ENCODE results near the gene GNL2. TPM values are rescaled to one million over a fixed set of nuclear protein-coding genes. Genes with fewer than 3 reads are reported as not detected.

GNL2 gene
- total and polyA plus RNA-seq, 9 of the 15 experiments (the other 6 are each of a cell fraction or from before 2014, with no cell fraction given), result 156 to 371 (median 263) TPM

DNA sequence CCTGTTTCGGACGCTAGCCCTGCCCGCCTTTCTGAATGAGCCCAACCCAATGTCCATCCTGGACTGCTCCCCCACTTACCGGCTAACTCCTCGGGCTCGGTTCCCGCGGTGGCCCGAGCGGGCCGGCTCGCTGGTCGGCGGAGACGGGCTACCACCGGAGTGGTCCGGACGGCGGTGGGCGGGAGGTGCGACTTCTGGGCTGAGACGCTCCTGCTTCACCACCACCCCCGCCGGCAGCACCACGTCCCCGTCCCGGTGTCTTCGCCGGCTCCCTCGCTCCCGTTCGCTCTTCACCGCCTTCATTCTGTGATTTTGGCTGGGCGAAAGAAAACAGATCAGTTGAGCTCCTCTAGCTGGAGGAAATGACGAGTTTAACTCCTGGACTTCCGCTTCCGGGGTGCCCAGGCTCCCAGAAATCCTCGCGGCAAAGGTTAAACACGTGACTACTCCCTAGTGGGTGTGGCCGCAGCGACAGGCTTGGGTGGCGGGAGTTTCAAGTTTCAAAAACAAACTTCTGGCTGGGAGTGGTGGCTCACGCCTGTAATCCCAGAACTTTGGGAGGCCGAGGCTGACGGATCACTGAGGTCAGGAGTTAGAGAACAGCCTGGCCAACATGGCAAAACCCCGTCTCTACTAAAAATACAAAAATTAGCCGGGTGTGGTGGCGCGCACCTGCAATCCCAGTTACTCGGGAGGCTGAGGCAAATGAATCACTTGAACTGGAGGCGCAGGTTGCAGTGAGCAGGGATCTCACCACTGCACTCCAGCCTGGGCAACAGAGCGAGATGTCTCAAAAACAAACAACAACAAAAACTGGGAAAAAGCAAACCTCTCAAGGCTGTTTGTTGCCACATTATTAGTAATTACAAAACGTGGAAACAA is 41.6 kb downstream of the GNL2 start, which contains the start of gene SNIP1 (continued):
- TF ChIP-seq, protein P1, sequence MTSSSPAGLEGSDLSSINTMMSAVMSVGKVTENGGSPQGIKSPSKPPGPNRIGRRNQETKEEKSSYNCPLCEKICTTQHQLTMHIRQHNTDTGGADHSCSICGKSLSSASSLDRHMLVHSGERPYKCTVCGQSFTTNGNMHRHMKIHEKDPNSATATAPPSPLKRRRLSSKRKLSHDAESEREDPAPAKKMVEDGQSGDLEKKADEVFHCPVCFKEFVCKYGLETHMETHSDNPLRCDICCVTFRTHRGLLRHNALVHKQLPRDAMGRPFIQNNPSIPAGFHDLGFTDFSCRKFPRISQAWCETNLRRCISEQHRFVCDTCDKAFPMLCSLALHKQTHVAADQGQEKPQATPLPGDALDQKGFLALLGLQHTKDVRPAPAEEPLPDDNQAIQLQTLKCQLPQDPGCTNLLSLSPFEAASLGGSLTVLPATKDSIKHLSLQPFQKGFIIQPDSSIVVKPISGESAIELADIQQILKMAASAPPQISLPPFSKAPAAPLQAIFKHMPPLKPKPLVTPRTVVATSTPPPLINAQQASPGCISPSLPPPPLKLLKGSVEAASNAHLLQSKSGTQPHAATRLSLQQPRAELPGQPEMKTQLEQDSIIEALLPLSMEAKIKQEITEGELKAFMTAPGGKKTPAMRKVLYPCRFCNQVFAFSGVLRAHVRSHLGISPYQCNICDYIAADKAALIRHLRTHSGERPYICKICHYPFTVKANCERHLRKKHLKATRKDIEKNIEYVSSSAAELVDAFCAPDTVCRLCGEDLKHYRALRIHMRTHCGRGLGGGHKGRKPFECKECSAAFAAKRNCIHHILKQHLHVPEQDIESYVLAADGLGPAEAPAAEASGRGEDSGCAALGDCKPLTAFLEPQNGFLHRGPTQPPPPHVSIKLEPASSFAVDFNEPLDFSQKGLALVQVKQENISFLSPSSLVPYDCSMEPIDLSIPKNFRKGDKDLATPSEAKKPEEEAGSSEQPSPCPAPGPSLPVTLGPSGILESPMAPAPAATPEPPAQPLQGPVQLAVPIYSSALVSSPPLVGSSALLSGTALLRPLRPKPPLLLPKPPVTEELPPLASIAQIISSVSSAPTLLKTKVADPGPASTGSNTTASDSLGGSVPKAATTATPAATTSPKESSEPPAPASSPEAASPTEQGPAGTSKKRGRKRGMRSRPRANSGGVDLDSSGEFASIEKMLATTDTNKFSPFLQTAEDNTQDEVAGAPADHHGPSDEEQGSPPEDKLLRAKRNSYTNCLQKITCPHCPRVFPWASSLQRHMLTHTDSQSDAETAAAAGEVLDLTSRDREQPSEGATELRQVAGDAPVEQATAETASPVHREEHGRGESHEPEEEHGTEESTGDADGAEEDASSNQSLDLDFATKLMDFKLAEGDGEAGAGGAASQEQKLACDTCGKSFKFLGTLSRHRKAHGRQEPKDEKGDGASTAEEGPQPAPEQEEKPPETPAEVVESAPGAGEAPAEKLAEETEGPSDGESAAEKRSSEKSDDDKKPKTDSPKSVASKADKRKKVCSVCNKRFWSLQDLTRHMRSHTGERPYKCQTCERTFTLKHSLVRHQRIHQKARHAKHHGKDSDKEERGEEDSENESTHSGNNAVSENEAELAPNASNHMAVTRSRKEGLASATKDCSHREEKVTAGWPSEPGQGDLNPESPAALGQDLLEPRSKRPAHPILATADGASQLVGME (CRISPR knock-in tag; IDR thresholded peaks at IDR 0.05), result peak; percentile 53; the same call in 1 of the 2 replicates
- TF ChIP-seq POLR2AphosphoS2 (IDR thresholded peaks at IDR 0.05; ENCODE audit: low read length), result peak; percentile 59; the same call in 1 of the 2 replicates
- TF ChIP-seq ERF (CRISPR knock-in tag; IDR thresholded peaks at IDR 0.05), result 0 out of 2 replicates have a peak, but pooled peaks have one; percentile 39
- no peak for TF ChIP-seq MAFF (IDR thresholded peaks at IDR 0.05; ENCODE audit: low read length)
- TF ChIP-seq HIVEP1 (CRISPR knock-in tag; IDR thresholded peaks at IDR 0.05), result 0 out of 2 replicates have a peak, but pooled peaks have one; percentile 17
- no peak for TF ChIP-seq PRMT5 (CRISPR knock-in tag; IDR thresholded peaks at IDR 0.05)
- TF ChIP-seq ZNF589 (CRISPR knock-in tag; IDR thresholded peaks at IDR 0.05; ENCODE audit: low read depth), result 0 out of 2 replicates have a peak, but pooled peaks have one; percentile 58
- TF ChIP-seq ZNF165 (CRISPR knock-in tag; IDR thresholded peaks at IDR 0.05; ENCODE audit: borderline replicate concordance), result no peak
- TF ChIP-seq ZNF175 (CRISPR knock-in tag; IDR thresholded peaks at IDR 0.05; ENCODE audit: low read depth), result no peak
- TF ChIP-seq ILF3 (IDR thresholded peaks at IDR 0.05; ENCODE audit: borderline replicate concordance), result no peak
- TF ChIP-seq U2AF1 (optimal IDR thresholded peaks at IDR 0.05; ENCODE audit: low read depth, low read length), result no peak
- TF ChIP-seq CEBPB (tag; IDR thresholded peaks at IDR 0.05), result no peak
- peak; percentile 36; the same call in 1 of the 2 replicates for TF ChIP-seq TGIF2 (CRISPR knock-in tag; IDR thresholded peaks at IDR 0.05)
- TF ChIP-seq ZNF140 (CRISPR knock-in tag; IDR thresholded peaks at IDR 0.05), result no peak
- TF ChIP-seq, protein P2, sequence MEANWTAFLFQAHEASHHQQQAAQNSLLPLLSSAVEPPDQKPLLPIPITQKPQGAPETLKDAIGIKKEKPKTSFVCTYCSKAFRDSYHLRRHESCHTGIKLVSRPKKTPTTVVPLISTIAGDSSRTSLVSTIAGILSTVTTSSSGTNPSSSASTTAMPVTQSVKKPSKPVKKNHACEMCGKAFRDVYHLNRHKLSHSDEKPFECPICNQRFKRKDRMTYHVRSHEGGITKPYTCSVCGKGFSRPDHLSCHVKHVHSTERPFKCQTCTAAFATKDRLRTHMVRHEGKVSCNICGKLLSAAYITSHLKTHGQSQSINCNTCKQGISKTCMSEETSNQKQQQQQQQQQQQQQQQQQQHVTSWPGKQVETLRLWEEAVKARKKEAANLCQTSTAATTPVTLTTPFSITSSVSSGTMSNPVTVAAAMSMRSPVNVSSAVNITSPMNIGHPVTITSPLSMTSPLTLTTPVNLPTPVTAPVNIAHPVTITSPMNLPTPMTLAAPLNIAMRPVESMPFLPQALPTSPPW (CRISPR knock-in tag; IDR thresholded peaks at IDR 0.05), result peak; percentile 49; the same call in 1 of the 2 replicates
- peak; percentile 87 to 94; a peak in 2 of 4 replicates for TF ChIP-seq SIN3A (IDR thresholded peaks at IDR 0.05; ENCODE audit: borderline replicate concordance in 2 of 2, control insufficient read depth in 1 of 2, low read depth in 2 of 2, low read length in 2 of 2)
- TF ChIP-seq RFX1 (IDR thresholded peaks at IDR 0.05), result no peak
- TF ChIP-seq, protein P3, sequence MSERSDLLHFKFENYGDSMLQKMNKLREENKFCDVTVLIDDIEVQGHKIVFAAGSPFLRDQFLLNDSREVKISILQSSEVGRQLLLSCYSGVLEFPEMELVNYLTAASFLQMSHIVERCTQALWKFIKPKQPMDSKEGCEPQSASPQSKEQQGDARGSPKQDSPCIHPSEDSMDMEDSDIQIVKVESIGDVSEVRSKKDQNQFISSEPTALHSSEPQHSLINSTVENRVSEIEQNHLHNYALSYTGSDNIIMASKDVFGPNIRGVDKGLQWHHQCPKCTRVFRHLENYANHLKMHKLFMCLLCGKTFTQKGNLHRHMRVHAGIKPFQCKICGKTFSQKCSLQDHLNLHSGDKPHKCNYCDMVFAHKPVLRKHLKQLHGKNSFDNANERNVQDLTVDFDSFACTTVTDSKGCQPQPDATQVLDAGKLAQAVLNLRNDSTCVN (CRISPR knock-in tag; IDR thresholded peaks at IDR 0.05), result no peak
- no peak for TF ChIP-seq BRF1 (IDR thresholded peaks at IDR 0.05; ENCODE audit: borderline replicate concordance, extremely low read depth, insufficient read length)
